Stimulated activated CD4-positive, alpha-beta T cell treated with anti-CD3 and anti-CD28 coated beads, Interleukin-12 subunit alpha, Interleukin-12 subunit beta, amount 100 ng/mL, for 48 hours (primary cell): Measurements from ENCODE around the gene SLC35D2.
A peak's percentile ranks its signal among the peaks of the same experiment; 100 is the strongest.
"Not testable (repeated sequence)": the region's sequence is repeated elsewhere in the genome, so short reads cannot be mapped to it uniquely, and the experiment has no call there.

Experiments used
- DNase-seq, 3 donors: peaks; one replicate each; pipeline ENCODE4 v3.0.0-alpha.2; 2020; ENCODE audit warnings: low read depth in 2 of 3, low spot score in 1 of 3

Gene SLC35D2

DNA sequence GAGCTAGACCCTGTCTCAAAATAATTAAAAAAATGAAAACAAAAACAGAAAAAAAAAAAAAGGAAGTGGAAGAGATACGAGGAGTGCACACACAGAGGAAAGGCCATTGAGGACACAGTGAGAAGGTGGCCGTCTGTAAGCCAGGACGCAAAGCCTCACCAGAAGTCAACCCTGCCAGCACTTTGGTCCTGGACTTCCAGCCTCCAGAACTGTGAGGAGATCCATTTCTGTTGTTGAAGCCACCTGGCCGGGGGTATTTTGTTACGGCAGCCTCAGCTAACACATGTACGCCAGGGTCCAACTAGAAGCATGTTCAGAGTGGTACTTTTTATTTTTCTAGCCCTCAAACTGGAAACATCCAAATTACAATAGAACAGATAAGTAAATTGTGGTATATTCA lies 21.8 kb downstream of the SLC35D2 start:
- no peak for DNase-seq

DNA sequence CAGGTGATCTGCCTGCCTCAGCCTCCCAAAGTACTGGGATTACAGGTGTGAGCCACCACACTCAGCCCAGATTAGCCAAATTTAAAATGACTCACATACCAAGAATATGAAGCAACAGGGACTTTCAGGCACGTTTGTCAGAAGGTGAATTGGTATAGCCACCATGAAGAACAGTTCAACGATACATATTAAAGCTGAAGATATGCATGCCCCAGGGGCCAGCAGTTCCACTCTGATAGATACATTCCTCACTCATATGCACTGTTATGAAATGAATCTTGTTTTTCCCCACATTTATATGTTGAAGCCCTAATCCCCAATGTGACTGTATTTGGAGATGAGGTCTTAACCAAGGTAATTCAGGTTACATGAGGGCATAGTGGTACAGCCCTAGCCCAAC lies 22.5 kb downstream of the SLC35D2 start:
- no peak for DNase-seq

DNA sequence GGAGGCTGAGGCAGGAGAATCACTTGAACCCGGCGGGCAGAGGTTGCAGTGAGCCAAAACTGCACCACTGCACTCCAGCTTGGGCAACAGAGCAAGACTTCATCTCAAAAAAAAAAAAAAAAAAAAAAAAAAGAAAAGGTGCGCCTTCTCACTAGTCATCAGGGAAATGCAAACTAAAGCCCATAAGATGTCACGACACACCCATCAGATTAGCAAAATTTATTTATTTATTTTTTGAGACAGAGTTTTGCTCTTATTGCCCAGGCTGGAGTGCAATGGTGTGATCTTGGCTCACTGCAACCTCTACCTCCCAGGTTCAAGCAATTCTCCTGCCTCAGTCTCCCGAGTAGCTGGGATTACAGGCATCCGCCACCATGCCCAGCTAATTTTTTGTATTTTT lies 23.0 kb downstream of the SLC35D2 start:
- not testable (repeated sequence) for DNase-seq

DNA sequence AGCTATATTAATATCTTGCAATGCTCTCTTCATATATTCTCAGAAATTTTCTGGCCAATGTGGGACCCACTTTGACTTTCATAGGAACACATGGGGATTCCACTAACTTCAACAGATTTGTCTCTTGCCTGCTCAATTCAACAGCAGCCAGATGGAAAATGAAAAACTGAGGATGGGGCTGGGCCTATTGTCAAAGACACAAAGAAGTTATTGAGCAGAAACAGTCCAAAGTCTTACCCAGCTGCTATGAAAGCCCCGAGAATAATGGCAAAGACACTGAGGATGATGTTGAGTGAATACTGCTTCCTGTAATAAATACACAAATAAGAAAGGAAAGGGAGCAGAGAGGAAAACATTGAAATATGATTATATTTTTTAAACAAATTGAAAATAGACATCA lies 32.6 kb downstream of the SLC35D2 start:
- no peak for DNase-seq

DNA sequence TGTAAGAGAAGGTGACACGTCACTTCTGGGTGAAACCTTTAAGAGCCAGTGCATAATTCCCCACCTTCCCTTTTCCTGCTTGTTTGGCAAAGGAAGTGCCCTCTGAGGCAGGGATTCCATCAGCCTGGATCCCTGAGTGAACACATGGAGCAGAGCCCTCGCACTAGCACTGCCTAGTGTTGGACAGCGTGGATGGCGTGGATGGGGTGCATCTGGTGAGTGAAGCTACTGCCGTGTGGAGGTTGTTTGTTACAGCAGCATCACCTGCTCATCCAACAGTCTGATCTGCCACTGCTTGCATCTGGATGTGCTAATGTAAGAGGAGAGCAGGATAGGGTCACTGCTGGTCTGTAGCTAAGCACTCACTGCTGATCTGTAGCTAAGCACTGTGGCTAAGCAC lies 35.2 kb downstream of the SLC35D2 start:
- DNase-seq: no peak

DNA sequence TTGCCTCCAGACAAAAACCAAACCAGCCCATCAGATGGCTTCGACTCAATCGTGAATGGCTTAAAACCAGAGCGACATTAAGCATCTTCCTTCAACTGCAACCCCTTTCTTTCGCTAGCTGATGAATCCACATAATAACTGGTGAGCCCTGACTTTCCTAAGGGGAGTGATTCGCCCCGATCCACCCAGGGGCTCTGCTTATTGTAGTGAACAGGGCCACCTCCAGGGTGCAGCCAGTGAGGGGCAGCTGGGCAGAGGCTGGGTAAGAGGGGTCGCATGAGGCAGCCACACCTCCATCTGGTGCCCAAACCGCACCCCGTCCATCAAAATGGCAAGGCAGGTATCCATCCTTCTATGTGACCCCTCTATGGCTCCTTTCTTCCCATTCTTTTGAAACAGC lies 38.0 kb downstream of the SLC35D2 start:
- no peak for DNase-seq

DNA sequence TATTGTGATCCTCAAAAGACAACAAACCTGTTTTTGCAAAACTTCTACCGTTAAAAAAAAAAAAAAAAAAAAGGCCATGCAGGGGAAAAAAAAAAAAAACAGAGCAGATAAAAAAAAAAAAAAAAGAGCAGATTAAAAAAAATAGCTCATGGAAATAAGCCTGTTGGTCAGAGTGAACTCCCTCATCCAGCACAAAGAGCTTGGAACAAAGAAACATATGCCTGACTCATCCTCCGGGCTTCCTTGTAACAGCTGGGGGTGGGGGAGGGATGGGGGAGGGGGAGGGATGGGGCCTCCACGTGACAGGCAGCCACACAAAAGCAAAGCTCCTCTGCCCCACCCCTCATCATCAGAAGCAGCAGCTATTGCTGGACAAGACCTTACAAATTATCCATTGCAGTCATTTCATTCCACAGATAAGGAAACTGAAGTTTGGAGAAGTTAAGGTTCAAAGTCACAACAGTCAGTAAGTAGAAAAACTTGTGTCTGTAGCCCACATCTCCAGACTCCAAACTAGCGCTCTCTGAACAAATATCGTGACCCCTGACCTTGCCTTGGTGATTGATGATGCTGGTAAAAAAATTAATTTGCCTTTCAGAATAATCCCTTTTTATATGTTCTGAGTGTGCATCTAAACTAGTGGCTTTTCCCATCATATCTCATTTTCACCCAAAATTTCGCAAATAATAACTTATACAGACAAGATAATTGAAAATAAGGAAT lies 38.9 kb downstream of the SLC35D2 start:
- no peak for DNase-seq

DNA sequence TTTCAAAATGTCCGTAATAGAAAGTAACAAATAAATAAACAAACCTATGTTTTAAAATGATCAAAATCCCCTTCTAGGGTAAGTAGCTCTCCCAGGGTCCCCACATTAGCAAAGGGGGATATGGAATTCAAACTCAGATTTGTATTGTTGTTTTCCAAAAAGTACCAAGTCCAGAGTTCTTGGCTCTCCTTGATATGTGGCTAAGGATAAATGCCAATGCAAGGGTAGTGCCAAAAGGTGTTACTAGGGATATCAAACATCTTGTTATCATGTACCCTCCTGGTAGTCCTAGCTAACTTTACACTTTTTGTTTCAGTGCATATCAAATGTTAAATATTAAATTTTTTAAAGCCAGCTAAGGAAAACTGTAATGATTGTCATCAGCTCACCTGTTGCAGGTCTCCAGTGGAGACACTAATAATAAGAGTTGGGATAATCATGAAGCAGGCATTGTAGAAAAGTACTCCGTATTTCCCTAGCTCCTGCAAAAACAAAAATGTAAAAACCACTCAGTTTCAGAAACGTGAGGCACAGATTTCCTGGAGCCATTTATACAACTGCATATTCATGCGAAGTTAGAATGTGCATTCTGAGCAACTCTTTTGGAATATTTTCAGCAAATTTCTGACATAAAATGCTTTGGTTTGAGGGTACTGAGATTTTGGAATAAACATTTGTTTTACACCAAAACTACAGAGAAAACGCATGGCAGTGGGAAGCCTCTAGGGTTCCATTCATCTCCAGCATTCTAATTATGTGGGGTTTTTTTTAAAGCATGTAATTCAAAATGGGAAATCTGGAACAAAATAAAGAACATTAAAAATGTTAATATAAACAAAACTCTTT lies 39.8 kb downstream of the SLC35D2 start:
- DNase-seq: no peak

DNA sequence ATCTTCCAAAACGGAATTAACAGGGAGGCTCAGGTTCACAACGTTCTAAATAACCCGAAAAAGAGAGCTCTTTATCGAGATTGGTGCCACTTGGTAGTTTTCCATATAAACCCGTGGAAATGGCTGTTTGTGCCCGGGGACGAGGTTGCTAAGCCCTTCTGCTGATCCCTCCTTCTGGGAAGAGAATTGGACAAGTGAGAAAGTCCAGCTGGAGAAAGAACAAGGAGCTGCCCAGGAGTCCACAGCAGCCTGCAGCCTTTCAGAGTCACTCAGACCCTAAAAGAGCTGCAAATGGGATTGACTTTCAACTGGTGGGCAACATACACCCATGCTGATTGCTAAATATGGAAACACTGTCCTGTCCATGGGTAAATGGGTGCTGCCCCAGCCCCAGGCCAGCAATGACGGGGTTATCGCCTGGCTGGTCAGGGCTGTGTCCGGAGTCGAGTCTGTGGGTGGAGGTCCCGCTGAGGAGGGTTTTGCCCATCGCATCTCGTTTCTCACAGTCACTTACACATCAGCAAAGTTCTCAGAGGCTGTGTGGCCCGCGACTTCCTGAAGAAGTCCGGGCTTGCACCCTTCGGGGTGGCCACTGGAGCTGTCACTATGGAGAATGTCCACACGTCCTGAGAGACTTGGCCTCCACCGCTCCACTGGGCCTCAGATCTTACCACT lies 40.8 kb downstream of the SLC35D2 start:
- DNase-seq: no peak

DNA sequence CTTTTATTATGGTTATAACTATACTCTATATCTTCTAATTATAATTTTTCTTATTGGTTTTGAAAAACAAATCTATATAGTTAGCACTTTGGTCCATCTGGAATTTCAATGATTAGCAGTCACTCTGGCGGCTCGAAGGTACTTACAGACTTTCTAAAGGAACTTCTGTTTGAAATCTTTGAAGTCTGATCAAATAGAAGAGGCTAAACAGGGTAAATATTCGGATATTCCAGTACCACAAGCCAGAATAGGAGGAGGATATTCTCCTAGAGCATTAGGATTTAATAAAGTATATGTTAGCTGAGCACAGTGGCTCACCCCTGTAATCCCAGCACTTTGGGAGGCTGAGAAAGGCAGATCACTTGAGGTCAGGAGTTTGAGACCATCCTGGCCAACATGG lies 42.8 kb downstream of the SLC35D2 start:
- no peak for DNase-seq

DNA sequence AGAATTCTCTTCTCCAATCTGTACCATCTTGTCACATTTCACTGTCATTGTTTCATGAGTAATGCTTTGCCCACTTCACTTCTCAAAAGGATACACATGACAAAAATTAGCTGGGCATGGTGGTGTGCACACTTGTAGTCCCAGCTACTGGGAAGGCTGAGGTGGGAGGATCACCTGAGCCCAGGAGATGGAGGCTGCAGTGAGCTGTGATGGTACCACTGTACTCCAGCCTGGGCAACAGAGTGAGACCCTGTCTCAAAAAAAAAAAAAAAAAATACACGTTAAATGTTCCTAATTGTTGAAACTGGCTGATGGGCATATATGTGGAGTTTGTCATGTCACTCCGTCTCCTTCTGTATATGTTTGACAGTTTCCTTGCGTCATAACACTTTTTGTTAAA lies 45.2 kb downstream of the SLC35D2 start:
- no peak for DNase-seq

DNA sequence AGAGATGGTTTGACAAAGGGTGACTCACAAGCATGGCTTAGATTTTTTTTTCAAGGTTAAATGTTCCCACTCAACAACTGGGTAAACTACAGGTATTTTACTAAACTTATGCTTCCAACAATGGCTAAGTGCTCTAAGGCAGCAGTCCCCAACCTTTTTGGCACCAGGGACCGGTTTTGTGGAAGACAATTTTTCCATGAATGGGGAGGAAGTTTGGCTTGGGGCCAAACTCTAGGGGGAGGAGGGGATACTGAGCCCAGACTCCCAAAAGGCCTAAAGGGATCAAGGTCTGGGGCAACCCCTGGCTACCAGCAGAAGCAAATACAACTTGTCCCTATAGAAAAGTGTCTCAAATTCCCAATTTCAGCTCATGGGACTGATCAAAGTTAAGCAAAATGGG lies 49.6 kb downstream of the SLC35D2 start:
- no peak for DNase-seq

DNA sequence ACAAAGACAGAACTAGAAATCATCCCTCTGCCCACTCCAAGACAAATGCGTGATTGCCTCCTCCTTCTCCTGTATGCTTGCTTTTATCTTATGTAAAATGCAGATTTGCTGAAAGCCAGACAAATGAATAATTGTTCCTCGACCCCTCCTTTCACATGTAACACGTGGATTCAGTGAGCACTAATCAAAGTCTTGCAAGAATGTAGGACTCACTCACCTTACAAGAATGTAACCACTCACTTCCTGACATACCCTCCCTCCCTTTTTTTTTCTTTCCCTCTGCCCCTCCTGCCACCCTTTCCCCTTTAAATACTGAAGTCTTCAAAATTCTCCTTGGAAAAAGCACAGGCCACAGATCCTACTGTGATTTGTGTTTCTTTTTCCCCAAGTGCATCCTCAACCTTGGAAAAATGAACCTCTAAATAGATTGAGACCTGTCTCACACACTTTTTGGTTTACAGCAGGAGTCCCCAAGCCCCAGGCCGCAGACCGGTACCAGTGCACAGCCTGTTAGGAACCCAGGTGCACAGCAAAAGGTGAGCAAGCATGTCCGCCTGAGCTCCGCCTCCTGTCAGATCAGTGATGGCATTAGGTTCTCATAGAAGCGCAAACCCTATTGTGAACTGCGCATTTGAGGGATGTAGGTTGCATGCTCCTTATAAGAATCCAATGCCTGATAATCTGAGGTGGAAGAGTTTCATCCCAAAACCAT lies 52.1 kb downstream of the SLC35D2 start:
- DNase-seq: no peak

DNA sequence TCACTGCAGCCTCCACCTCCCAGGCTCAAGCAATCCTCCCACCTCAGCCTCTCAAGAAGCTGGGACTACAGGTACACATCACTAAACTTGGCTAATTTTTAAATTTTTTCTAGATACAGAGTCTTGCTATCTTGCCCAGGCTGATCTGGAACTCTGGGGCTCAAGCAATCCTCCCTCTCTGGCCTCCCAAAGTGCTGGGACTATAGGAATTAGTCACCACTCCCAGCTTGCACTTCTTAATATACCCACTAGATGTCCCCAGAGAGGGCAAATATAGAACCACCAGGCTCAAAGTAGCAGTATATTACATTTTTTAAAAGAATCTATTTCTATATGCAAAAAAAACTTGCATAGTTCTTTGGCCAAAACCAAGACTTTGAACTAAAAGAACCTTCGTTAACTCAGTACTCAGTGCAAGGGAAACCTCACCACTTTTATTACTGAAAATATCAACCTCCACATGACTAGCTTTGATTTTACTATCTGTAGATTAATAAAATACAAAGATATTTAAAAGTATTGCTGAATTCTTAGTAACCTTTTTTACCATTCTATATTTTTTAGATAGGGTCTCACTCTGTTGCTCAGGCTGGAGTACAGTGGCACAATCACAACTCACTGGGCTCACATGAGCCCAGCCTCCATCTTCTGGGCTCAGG lies 55.7 kb downstream of the SLC35D2 start:
- DNase-seq: peak in 1 of 3 donors; percentile 78

DNA sequence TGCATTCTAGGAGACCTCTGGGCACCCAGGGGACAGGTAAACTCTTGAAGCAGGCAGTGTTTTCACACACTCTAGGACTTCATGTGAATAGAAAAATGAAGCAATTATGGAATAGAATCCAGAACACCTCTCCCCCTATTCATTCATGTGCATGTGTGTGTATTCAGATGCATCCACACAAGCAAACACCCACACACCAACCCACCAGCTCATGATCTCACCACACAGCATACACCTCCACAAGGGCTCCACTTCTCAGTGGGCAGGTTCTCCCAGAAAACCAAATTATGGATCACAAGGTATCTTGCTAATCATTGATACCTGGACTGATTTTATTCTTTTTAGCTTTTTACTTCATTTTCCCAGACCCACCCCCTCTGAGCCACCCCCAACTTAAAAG lies 60.3 kb downstream of the SLC35D2 start:
- DNase-seq: no peak

DNA sequence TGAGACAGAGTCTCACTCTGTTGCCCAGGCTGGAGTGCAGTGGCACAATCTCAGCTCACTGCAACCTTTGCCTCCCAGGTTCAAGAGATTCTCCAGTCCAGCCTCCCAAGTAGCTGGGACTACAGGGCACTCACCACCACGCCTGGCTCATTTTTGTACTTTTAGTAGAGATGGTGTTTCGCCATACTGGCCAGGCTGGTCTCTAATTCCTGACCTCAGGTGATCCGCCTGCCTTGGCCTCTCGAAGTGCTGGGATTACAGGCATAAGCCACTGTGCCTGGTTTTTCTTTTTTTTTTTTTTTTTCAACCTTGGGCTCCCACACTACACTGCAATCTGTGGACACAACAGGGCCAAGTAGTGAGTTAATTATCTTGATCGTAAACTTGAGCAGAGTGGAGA lies 60.8 kb downstream of the SLC35D2 start:
- DNase-seq: not testable (repeated sequence)

DNA sequence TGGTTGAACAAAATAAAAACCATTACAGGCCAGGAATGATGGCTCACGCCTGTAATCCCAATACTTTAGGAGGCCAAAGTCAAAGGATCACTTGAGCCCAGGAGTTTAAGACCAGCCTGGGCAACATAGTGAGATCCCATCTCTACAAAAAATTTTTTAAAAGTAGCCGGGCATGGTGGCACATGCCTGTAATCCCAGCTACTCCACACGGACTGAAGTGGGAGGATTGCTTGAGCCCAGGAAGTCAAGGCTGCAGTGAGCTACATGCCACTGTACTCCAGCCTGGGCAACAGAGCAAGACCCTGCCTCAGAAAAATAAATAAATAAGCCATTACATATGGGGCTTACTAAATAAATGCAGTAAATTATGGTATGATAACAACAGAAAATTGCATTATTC lies 61.3 kb downstream of the SLC35D2 start:
- DNase-seq: not testable (repeated sequence)

DNA sequence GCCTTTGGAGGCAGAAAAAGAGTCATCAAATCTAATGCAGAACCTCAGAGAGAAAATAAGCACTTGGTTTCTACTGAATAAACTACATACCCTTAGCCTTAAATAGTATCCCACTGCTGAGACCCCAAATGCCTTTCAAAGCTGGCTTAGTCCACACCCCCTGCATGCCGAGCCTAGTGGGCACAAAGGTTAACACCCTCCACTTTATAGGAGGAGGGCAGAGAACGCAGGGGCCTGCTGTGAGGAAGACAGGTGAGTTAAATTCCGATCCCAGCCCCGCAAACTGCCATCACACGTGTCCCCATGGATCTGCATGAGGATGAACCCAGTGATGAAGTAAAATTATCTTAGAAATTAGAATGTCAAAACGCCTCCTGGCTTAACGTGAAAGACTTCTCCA lies 62.0 kb downstream of the SLC35D2 start:
- DNase-seq: no peak

DNA sequence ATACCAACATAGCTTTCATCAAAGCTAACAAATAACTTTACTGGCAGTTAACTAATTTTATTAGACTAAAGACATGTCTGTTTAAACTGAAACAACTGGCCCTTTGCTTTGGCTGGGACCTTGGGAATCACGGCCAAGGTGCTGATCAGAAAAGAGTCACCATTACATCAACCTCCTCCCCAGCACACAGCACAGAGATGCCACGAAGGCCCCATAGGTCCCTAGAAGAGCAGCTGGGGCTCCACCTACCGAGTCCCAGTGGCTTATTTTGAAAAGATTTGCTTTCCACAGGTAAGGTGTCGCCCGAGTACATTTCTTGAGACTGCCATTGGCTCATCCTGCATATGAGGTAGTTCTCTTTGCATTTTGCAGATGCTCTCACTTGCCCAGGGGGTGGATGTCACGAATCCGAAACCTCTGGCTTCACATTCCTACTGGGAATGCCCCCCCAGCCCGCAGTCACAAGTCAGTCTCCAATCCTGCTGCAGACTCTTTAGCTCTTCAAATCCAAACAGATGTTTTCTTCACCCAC lies 62.7 kb downstream of the SLC35D2 start:
- no peak for DNase-seq

DNA sequence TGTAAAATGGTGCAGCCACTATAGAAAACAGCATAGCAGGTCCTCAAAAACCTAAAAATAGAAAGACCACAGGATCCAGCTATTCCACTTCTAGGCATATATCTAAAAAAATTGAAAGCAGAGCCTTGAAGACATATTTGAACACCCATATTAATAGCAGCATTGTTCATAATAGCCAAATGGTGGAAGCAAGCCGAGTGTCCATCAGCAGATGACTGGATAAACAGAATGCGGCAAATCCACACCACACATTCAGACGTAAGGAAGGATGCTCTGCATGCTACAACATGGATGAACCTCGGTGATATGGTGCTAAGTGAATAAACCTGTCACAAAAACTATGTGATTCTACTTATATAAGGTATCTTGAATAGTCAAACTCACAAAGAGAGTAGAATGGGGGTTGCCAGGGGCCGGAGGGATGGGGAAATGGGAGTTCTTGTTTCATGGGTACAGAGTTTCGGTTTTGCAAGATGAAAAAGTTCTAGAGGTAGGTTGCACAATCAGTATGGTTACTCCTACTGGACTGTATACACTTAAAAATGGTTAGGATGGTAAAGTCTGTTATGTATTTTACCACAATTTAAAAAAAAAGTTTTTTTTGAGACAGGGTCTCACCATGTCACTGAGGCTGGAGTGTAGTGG lies 64.5 kb downstream of the SLC35D2 start:
- DNase-seq: no peak
